Muscle layer of duodenum (tissue), 2 donors: ENCODE measurements around the gene SH3PXD2A.
A peak's percentile ranks its signal among the peaks of the same experiment; 100 is the strongest.

ENCODE experiments used
- H3K27ac ChIP-seq: one replicate; pipeline ENCODE4 v1.7.0; 2013; ENCODE audit warnings: mild to moderate bottlenecking, low read length
- H3K27me3 ChIP-seq: one replicate; pipeline ENCODE4 v1.7.0; 2013; ENCODE audit warnings: low read depth, mild to moderate bottlenecking, control low read depth, low read length
- H3K36me3 ChIP-seq, 2 donors: one replicate each; pipeline ENCODE4 v1.7.0; 2013; ENCODE audit warnings: low read length in 2 of 2, control low read depth in 1 of 2, mild to moderate bottlenecking in 1 of 2; ENCODE audit not compliant: insufficient read depth in 2 of 2, control insufficient read depth in 1 of 2
- H3K4me1 ChIP-seq, 2 donors: one replicate each; pipeline ENCODE4 v1.7.0; 2013; ENCODE audit warnings: low read length in 2 of 2, mild to moderate bottlenecking in 2 of 2, control low read depth in 1 of 2, moderate library complexity in 1 of 2; ENCODE audit not compliant: insufficient read depth in 2 of 2, control insufficient read depth in 1 of 2
- H3K4me3 ChIP-seq, 2 donors: one replicate each; pipeline ENCODE4 v1.7.0; 2013; ENCODE audit warnings: low read length in 2 of 2, low read depth in 1 of 2, mild to moderate bottlenecking in 1 of 2
- H3K9me3 ChIP-seq, 2 donors: one replicate each; pipeline ENCODE4 v1.7.0; 2013; ENCODE audit warnings: low read length in 2 of 2, control low read depth in 1 of 2, mild to moderate bottlenecking in 1 of 2; ENCODE audit not compliant: control insufficient read depth in 1 of 2
- donor health status: healthy.

SH3PXD2A gene

DNA sequence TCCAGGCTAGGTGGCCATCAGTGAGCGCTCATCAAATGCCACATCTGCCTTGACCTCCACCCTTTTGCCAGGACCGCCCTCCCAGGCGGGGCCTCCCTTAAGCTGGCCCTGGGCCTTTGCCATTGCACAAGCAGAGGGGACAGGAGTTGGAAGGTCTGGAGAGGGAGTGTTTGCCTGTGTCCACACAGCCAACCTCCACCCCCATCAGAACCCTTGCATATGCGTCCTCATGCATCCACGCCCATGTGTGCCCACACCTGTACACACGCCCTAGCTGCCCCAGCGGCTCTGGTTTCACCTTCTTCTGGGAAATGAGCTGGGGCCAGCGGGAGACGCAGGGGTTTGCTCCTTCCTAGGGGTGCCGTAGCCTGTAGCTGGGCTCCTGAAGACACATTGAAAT lies 297.9 kb downstream of the SH3PXD2A start:
- Histone ChIP-seq H3K4me1 (peaks cover 2 to 3% of the 10 kb centered on the region in 2 donors), H3K4me3 (no peak overlapping the region), H3K9me3 (no peaks in the 10 kb centered on the region), H3K27me3 (no peaks in the 10 kb centered on the region), H3K36me3 (no peaks in the 10 kb centered on the region), H3K27ac (no peak overlapping the region)

DNA sequence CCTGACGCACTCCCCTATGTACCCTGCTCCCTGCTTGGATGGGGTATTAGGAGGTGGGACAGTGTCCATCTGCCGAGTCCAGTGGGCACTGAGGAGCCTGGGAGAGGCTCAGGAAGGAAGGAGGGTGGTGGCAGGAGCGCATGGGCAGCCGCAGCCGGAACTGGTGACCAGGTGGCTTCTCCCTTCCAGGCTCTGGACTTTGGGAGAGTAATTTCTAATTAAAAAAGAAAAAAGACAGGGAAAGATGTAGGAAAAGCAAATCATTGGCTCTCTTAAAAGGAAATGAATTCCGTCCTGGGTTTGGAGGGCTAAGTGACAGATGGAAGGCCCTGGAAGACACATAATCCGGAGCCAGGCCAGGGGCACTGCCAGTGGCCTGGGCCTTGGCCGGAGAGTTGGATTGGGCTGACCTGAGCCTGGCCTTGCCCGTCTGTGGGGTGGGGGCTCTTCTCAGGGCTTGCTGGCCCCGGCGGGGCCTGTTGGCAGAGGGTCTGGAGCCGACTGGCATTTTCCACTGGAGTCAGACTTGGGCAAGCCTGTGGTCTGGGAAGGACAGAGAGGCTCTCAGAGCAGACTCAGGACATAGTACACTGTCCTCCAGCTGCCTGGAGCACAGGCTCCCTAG lies 298.9 kb downstream of the SH3PXD2A start:
- no peak overlapping the region for H3K4me3 ChIP-seq
- no peaks in the 10 kb centered on the region for H3K9me3 ChIP-seq
- no peak overlapping the region for H3K27ac ChIP-seq
- H3K36me3 ChIP-seq: no peaks in the 10 kb centered on the region
- no peaks in the 10 kb centered on the region for H3K27me3 ChIP-seq
- H3K4me1 ChIP-seq: peaks cover 2 to 3% of the 10 kb centered on the region in 2 donors

DNA sequence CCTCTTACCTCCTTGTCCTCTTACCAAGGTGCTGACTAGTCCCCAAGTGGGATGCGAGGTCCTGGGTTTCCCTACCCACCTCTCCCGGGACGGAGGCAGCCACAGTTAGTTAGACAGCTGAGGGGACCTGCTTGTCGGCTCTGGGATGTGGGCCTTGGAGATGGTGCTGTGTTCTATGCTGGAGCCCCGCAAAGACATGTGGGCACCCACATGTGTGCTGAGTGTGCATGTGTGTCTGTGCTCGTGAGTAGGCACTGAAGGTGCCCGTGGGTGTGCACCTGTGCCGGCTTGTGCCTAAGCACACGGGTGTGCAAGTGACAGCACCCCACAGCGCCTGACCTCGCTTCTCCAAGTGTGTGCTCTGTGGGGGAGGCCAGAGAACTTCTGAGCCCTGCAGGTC lies 299.7 kb downstream of the SH3PXD2A start:
- Histone ChIP-seq H3K27me3 (no peaks in the 10 kb centered on the region), H3K4me3 (peak overlapping the region in 1 of 2 donors; percentile 49), H3K36me3 (no peaks in the 10 kb centered on the region), H3K27ac (no peak overlapping the region), H3K4me1 (peaks cover 2 to 3% of the 10 kb centered on the region in 2 donors), H3K9me3 (no peaks in the 10 kb centered on the region)

DNA sequence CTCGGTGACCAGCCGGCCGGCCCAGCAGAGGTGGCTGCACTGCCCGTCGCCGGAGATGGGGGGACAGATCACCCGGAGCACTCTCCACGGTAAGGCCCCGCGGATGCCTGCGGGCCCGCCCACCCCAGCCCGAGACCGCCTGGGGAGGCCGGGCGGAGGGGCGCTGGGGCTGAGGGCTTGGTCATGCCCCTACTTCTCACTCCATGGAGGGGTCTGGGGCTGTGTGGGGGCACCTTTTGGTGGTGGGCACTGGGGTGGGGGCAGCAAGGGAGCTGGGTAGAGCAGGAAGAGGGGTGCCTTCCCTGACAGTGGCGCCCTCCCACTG lies 300.1 kb downstream of the SH3PXD2A start:
- Histone ChIP-seq H3K4me3 (peak overlapping the region in 1 of 2 donors; percentile 49), H3K4me1 (peaks cover 2 to 3% of the 10 kb centered on the region in 2 donors), H3K9me3 (no peaks in the 10 kb centered on the region), H3K27me3 (no peaks in the 10 kb centered on the region), H3K36me3 (no peaks in the 10 kb centered on the region), H3K27ac (no peak overlapping the region)

DNA sequence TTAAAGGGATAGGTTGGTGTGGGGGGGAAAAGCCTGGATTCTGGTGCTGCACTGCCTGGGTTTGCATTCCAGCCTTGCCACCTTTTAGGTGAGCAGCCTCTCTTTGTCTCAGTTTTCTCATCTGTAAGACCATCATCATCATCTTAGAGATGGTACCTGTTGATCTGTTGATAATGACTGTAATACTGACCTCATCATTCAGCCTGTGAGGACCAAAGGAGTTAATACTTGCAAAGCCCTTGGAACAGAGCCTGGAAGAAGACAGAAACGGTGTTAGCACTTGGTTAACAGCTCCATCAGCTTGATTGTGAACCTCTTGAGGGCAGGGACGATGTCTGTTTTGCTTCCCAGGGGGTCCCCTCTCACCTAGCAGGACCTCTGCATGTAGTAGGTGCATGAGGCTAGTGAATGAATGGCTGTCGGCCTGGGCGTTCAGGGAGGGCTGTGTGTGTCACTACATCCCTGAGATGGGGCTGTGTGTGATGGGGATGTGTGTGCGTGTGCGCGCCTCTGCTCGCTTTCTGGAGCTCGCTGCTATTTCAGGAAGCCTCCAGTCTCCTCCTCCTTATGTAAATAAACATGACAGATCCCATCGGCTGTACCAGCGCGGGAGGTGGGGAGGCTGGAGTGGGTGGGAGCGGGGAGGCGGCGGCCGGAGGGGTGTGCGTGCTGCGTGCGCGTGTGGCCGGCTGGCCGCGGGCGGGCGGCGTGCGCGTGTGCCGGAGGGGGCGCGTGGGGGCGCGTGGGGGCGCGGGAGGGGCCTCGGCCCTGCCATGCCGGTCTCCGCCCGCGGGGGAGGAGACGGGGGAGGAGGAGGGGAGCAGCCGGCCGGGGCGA lies 300.7 kb downstream of the SH3PXD2A start:
- H3K4me1 ChIP-seq: peaks cover 2 to 3% of the 10 kb centered on the region in 2 donors
- H3K27ac ChIP-seq: no peak overlapping the region
- no peaks in the 10 kb centered on the region for H3K36me3 ChIP-seq
- H3K27me3 ChIP-seq: no peaks in the 10 kb centered on the region
- H3K9me3 ChIP-seq: no peaks in the 10 kb centered on the region
- peak overlapping the region in 1 of 2 donors; percentile 49 for H3K4me3 ChIP-seq

DNA sequence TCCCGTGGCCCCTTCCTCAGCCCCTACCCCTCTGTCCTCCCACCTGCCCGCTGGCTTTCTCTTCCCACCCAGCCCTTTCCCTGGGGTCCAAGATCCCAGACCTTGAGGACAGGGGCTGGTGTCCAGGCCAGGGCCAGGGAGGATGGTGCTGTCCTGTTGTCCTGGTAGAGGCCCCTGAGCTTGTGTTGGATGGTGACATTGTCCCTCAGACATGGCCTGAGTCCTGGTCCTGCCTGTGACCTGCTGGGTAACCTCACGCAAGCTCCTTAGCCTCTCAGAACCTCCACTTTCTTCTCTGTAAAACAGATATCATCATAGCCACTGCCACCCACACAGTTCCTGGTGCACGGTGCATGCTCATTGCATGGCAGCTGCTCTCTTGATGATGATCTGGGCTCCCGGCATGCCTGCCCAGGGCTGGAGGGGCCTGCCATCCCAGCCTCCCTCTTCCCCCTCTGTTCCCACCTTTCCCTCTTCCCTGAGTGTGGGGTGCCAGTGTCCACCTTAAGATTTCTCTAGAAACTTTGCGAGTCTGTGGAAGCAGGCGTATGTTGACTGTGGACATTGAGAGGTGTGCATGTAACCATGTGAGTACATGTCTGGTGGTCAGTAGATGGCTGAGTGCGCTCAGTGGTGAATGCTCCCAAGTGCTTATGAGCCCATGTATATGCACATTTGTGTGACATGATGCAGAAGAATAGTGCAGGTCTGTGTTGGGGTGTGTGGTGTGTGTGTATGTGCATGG lies 301.5 kb downstream of the SH3PXD2A start:
- Histone ChIP-seq H3K4me3 (no peak overlapping the region), H3K27ac (no peak overlapping the region), H3K9me3 (no peaks in the 10 kb centered on the region), H3K4me1 (peaks cover 2 to 3% of the 10 kb centered on the region in 2 donors), H3K27me3 (no peaks in the 10 kb centered on the region), H3K36me3 (no peaks in the 10 kb centered on the region)

DNA sequence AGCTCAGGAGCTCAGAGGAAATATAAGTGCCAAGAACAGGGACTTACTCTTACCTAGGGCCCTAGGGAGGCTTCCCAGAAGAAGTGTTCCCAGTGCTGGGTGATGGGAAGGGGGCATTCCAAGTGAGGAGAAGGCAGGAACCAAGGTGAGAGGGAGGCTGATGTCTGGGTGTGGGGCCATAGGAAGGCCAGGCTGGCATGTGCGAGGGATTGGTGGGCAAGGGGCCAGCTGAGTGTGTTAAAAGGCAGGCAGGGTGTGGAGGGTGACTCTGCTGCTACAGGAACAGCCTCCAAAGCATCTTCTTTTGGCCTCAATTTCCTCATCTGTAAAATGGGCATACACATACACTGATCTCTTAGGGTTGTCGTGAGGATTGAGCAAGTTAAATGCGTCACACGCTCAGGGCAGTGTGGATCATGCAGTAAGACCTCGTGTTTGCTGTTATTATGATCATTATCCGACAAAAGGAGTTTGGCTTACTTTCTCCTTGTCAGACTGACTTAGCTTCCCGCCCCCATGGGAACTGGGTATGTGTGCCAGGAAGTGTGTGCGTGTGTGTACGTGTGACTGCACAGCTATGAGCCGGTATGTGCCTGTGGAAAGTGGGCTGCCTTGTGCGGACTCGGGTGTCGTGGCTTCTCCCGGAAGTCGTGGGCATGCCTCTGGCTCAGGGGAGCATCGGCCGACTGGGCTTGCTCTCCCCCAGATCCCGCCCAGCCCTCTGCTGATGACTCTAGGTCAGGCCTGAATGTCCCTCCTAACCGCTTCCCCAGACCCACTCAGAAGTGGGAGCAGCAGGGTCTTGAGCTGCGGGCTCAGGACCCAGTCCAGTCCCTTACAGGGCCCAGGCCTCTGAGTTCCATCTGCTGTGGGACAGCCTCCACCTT lies 302.3 kb downstream of the SH3PXD2A start:
- H3K27ac ChIP-seq: no peak overlapping the region
- no peaks in the 10 kb centered on the region for H3K9me3 ChIP-seq
- no peaks in the 10 kb centered on the region for H3K36me3 ChIP-seq
- H3K27me3 ChIP-seq: no peaks in the 10 kb centered on the region
- H3K4me1 ChIP-seq: peaks cover 2 to 3% of the 10 kb centered on the region in 2 donors
- H3K4me3 ChIP-seq: no peak overlapping the region

DNA sequence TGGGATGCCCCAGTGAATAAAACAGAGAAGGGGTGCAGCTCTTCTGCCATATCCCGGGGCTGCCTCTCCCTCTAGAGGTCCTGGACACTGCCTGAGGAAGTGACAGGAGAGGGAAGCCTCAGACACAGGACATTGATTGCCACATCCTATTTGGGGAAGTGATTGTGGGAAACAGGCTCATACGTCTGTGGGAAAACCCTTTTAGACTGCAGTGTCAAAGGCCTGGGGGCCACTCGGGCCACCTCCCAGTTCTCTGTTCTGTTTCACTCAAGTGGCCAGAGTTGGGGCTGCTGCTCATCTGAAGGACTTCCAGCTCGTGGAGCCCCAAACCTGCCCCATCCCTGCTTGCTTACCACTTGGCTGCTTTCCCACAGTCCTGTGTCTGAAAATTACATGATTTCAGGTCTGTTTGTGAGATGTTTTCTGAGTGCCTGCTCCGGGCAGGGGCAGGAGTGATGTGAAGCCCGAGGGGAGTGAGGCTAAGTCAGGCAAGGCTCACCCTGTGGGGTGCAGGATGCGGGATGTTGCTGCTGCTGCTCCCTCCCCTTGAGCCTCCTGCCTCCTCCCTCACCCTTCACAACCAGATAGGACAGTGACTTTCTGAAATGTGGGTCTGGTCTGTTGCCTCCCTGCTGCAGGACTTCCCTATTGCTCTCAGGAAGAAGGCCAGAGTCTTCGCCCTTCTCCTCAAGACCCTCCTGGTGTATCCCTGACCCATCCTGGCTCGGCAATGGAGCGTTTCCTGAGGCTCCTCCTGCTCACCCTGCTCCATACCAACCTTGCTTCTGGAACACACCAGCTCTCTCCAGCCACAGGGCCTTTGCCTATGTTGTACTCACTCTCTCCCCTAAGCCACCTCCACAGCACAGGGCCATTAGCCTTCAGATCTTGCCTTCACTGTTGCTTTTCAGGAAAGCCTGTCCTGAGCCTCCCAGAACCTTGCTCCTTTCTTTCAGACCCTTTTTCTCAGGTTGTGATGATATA lies 303.5 kb downstream of the SH3PXD2A start:
- Histone ChIP-seq H3K4me3 (no peak overlapping the region), H3K4me1 (peaks cover 2 to 3% of the 10 kb centered on the region in 2 donors), H3K9me3 (no peaks in the 10 kb centered on the region), H3K27ac (no peak overlapping the region), H3K27me3 (no peaks in the 10 kb centered on the region), H3K36me3 (no peaks in the 10 kb centered on the region)

DNA sequence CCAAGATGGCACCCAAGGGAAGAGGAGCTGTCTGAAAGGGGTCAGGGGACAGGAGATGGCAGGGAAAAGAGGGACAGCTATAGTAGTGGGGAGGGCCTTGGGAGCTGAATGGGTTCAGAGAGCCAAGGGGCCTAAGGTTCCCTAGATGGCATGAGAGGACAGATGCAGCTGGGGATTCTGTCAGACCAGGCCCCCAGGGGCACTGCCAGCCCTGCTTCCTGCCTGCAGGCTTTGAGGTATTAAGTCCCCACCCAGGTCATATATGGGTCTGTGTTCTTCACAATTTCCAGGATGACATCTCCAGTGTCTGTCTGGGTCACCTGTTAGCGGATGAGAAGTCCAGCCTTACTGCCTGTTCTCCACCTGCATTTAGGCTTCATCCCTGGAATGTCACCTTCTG lies 305.1 kb downstream of the SH3PXD2A start:
- Histone ChIP-seq H3K9me3 (no peaks in the 10 kb centered on the region), H3K4me1 (no peaks in the 10 kb centered on the region), H3K27me3 (no peaks in the 10 kb centered on the region), H3K36me3 (no peaks in the 10 kb centered on the region), H3K27ac (no peak overlapping the region), H3K4me3 (no peak overlapping the region)

DNA sequence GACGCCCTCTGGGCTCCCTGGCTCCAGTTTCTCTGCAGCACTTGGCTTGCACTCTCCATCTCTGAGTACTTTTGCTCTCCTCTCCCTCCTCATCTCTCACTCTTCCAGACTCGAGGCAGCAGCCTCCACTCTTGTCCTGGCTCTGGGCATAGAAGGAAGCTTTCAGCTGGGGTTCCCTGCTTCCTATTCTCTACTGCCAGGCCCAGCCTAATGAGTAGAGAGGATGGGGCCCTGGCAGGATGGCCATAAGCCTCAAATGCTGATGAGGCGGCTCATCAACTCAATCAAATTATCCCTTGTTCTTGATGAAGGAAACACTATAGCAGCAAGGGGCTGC lies 306.1 kb downstream of the SH3PXD2A start:
- Histone ChIP-seq H3K9me3 (no peaks in the 10 kb centered on the region), H3K4me1 (no peaks in the 10 kb centered on the region), H3K27me3 (no peaks in the 10 kb centered on the region), H3K4me3 (no peak overlapping the region), H3K36me3 (no peaks in the 10 kb centered on the region), H3K27ac (no peak overlapping the region)
